CD4-positive, alpha-beta T cell treated with Interferon alpha-2 for 1 hour (primary cell): ENCODE measurements around the gene RELA.
A peak's percentile ranks its signal among the peaks of the same experiment; 100 is the strongest.
"Not testable (repeated sequence)": the region's sequence is repeated elsewhere in the genome, so short reads cannot be mapped to it uniquely, and the experiment has no call there.

Experiments used
- DNase-seq, 2 donors: peaks; one replicate each; pipeline ENCODE4 v3.0.0-alpha.2; 2020 to 2022

RELA gene

GRCh38 chr11:65662799-65663638 is at the start of gene RELA:
TSS of gene RELA (minus strand) at chr11:65662916. CDS start at chr11:65662832, 84 bp downstream.
- peak; percentile 92 to 93 for DNase-seq

- peak; percentile 97 to 98 for DNase-seq
Observed at GRCh38 chr11:65711785-65712632, 49.3 kb upstream of the RELA start, which contains the start of gene KAT5. TSS of gene KAT5 (plus strand) at chr11:65712252. CDS start at chr11:65712268, 16 bp downstream.

- DNase-seq = no peak
Observed at GRCh38 chr11:65710421-65710820, 47.7 kb upstream of the RELA start.

GRCh38 chr11:65709661-65710060 is 46.9 kb upstream of the RELA start:
- no peak for DNase-seq

GRCh38 chr11:65708451-65708850 is 45.7 kb upstream of the RELA start:
- no peak for DNase-seq

GRCh38 chr11:65707002-65707401 is 44.3 kb upstream of the RELA start:
- not testable (repeated sequence) for DNase-seq

GRCh38 chr11:65706303-65706763 is 43.6 kb upstream of the RELA start:
- DNase-seq = peak; percentile 83 to 85

- no peak for DNase-seq
Observed at GRCh38 chr11:65703846-65704245, 41.1 kb upstream of the RELA start.

GRCh38 chr11:65701686-65702085 is 39.0 kb upstream of the RELA start:
- no peak for DNase-seq

GRCh38 chr11:65700399-65700798 is 37.7 kb upstream of the RELA start:
- no peak for DNase-seq

- DNase-seq = no peak
Observed at GRCh38 chr11:65699306-65699705, 36.6 kb upstream of the RELA start.

- DNase-seq = no peak
Observed at GRCh38 chr11:65698205-65698604, 35.5 kb upstream of the RELA start.

GRCh38 chr11:65696802-65697552 is 34.3 kb upstream of the RELA start:
- no peak for DNase-seq

- no peak for DNase-seq
Observed at GRCh38 chr11:65695459-65696241, 32.9 kb upstream of the RELA start.

GRCh38 chr11:65692367-65692766 is 29.7 kb upstream of the RELA start:
- DNase-seq = no peak

- not testable (repeated sequence) for DNase-seq
Observed at GRCh38 chr11:65691847-65692246, 29.1 kb upstream of the RELA start.

GRCh38 chr11:65685981-65686380 is 23.3 kb upstream of the RELA start:
- no peak for DNase-seq

GRCh38 chr11:65683480-65683879 is 20.8 kb upstream of the RELA start:
- DNase-seq = not testable (repeated sequence)

- DNase-seq = no peak
Observed at GRCh38 chr11:65680192-65680743, 17.6 kb upstream of the RELA start.

- no peak for DNase-seq
Observed at GRCh38 chr11:65672982-65673381, 10.3 kb upstream of the RELA start.

GRCh38 chr11:65672180-65672860 is 9.6 kb upstream of the RELA start:
- no peak for DNase-seq
